Liver (tissue), 9 donors: ENCODE measurements around the gene RASAL1. TPM values are rescaled to one million over a fixed set of nuclear protein-coding genes. Genes with fewer than 3 reads are reported as not detected.

Source experiments
- DNase-seq: peaks from one replicate; pipeline ENCODE4 v3.0.0-alpha.2; 2017; ENCODE audit warnings: low spot score
- H3K27ac ChIP-seq, 2 donors: one replicate each; pipeline ENCODE4 v1.7.0; 2013; ENCODE audit warnings: inconsistent platforms in 2 of 2, low read length in 2 of 2, control low read depth in 1 of 2, low read depth in 1 of 2, mild to moderate bottlenecking in 1 of 2
- H3K27me3 ChIP-seq, 4 donors: one replicate each; pipeline versions ENCODE4 v1.6.1 to v1.7.0; 2013; ENCODE audit warnings: low read length in 3 of 4, inconsistent platforms in 1 of 4, mild to moderate bottlenecking in 1 of 4, moderate library complexity in 1 of 4; ENCODE audit not compliant: control insufficient read depth in 4 of 4, insufficient read depth in 4 of 4
- H3K36me3 ChIP-seq, 4 donors: one replicate each; pipeline versions ENCODE4 v1.6.1 to v1.7.0; 2013; ENCODE audit warnings: low read length in 3 of 4, mild to moderate bottlenecking in 3 of 4, low read depth in 1 of 4, moderate library complexity in 1 of 4; ENCODE audit not compliant: control insufficient read depth in 4 of 4, insufficient read depth in 3 of 4
- H3K4me1 ChIP-seq, 4 donors: one replicate each; pipeline versions ENCODE4 v1.6.1 to v1.7.0; 2013; ENCODE audit warnings: low read length in 3 of 4, mild to moderate bottlenecking in 3 of 4, moderate library complexity in 1 of 4; ENCODE audit not compliant: control insufficient read depth in 4 of 4, insufficient read depth in 4 of 4
- H3K4me3 ChIP-seq, 3 donors: one replicate each; pipeline versions ENCODE4 v1.6.1 to v1.7.0; 2013; ENCODE audit warnings: low read length in 3 of 3, control low read depth in 1 of 3, low read depth in 1 of 3, mild to moderate bottlenecking in 1 of 3
- H3K9ac ChIP-seq, 2 donors: one replicate each; pipeline ENCODE4 v1.7.0; 2013; ENCODE audit warnings: low read length in 2 of 2, mild to moderate bottlenecking in 2 of 2, moderate library complexity in 2 of 2, control low read depth in 1 of 2, low read depth in 1 of 2
- H3K9me3 ChIP-seq, 4 donors: one replicate each; pipeline versions ENCODE4 v1.6.1 to v1.7.0; 2013; ENCODE audit warnings: low read length in 3 of 4; ENCODE audit not compliant: control insufficient read depth in 4 of 4
- CTCF ChIP-seq: fragments of 150-350 bp; IDR thresholded peaks from 2 replicates; pipeline ENCODE4 v1.5.1; 2017; ENCODE audit warnings: improper control_type of control experiment, low read depth, low read length; ENCODE audit not compliant: missing input control
- FOXA2 ChIP-seq: IDR thresholded peaks from 2 replicates; pipeline ENCODE4 v1.6.1; 2016; ENCODE audit warnings: antibody characterized with exemption
- GABPA ChIP-seq, 2 donors: IDR thresholded peaks in 1 of 2; conservative IDR thresholded peaks in 1 of 2; 2 replicates each; pipeline ENCODE4 v1.6.1; 2016; ENCODE audit warnings: antibody characterized with exemption in 2 of 2, mild to moderate bottlenecking in 1 of 2, moderate library complexity in 1 of 2
- HNF4A ChIP-seq, 2 donors: conservative IDR thresholded peaks; 2 replicates each; pipeline ENCODE4 v1.6.1; 2016; ENCODE audit warnings: antibody characterized with exemption in 2 of 2, mild to moderate bottlenecking in 2 of 2
- HNF4G ChIP-seq: IDR thresholded peaks from 2 replicates; pipeline ENCODE4 v1.6.1; 2016; ENCODE audit warnings: antibody characterized with exemption
- MAX ChIP-seq: IDR thresholded peaks from 2 replicates; pipeline ENCODE4 v1.6.1; 2016; ENCODE audit warnings: antibody characterized with exemption
- NR2F2 ChIP-seq: IDR thresholded peaks from 2 replicates; pipeline ENCODE4 v1.6.1; 2016; ENCODE audit warnings: antibody characterized with exemption
- RAD21 ChIP-seq, 2 donors: IDR thresholded peaks; 2 replicates each; pipeline ENCODE4 v1.6.1; 2016; ENCODE audit warnings: antibody characterized with exemption in 2 of 2, mild to moderate bottlenecking in 2 of 2
- REST ChIP-seq: IDR thresholded peaks from 2 replicates; pipeline ENCODE4 v1.6.1; 2016; ENCODE audit warnings: antibody characterized with exemption, mild to moderate bottlenecking
- RXRA ChIP-seq, 2 donors: IDR thresholded peaks; 2 replicates each; pipeline ENCODE4 v1.6.1; 2017 to 2018; ENCODE audit warnings: antibody characterized with exemption in 2 of 2, mild to moderate bottlenecking in 1 of 2
- SP1 ChIP-seq: IDR thresholded peaks from 2 replicates; pipeline ENCODE4 v1.6.1; 2018; ENCODE audit warnings: antibody characterized with exemption, mild to moderate bottlenecking
- TAF1 ChIP-seq: conservative IDR thresholded peaks from 2 replicates; pipeline ENCODE4 v1.6.1; 2016; ENCODE audit warnings: antibody characterized with exemption, mild to moderate bottlenecking
- YY1 ChIP-seq: IDR thresholded peaks from 2 replicates; pipeline ENCODE4 v1.6.1; 2016; ENCODE audit warnings: antibody characterized with exemption, mild to moderate bottlenecking
- WGBS: extraction: QIAGEN DNeasy Blood & Tissue Kit; methylation state at CpG from one replicate; pipeline ENCODE4 v1.1.7; 2013; 5-methylcytosine and 5-hydroxymethylcytosine counted together
- polyA plus RNA-seq, 2 donors: library from polyadenylated mRNA; stranded (reverse) in 1 of 2; unstranded in 1 of 2; fragments of 200-250 nt in 1 of 2; fragments of >200 nt in 1 of 2; fragmentation: Nextera tagmentation in 1 of 2; extraction: Ambion mirVana in 1 of 2; gene quantifications; one replicate each; pipeline versions ENCODE4 v1.2.1 to v1.2.3, GENCODE V29; 2013 to 2015
- total RNA-seq, 2 donors: library from RNA; depleted of rRNA; stranded (reverse); fragments of >200 nt; gene quantifications; one replicate each; pipeline ENCODE4 v1.2.3, GENCODE V29; 2014
- TF ChIP-seq, protein P1 (sequence below): IDR thresholded peaks from 2 replicates; pipeline ENCODE4 v1.6.1; 2016; ENCODE audit warnings: antibody characterized with exemption
- TF ChIP-seq, protein P2 (sequence below): IDR thresholded peaks from 2 replicates; pipeline ENCODE4 v1.6.1; 2016; ENCODE audit warnings: antibody characterized with exemption
- donor health status: healthy.
- donor health status: healthy.
- donor health status: healthy.
- donor health status: healthy.
- donor health status: healthy.

RASAL1 gene
- total and polyA plus RNA-seq, 4 donors: 0.20 to 0.33 (median 0.26) TPM

DNA sequence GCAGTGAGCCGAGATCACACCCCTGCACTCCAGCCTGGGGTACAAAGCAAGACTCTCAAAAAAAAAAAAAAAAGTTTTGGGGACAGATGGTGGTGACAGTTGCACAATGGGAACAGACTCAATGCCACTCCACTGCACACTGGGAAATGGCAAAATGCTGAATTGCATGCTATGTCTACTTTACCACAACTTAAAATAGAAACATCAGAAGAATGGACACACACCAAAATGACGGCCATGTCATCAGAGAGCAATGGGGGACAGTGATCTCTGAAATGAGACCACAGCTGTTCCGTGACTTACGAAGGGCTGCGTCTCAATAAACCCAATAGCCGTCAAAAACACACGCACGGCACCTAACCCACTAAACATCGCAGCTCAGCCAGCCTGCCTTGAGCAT lies 36.0 kb upstream of the RASAL1 start:
- no peak for DNase-seq
- Histone ChIP-seq H3K36me3 (peaks cover 25 to 67% (median 47%) of the 10 kb centered on the region in 4 donors), H3K9ac (no peak overlapping the region), H3K27ac (no peak overlapping the region), H3K4me1 (no peaks in the 10 kb centered on the region), H3K9me3 (no peaks in the 10 kb centered on the region), H3K27me3 (no peaks in the 10 kb centered on the region), H3K4me3 (no peak overlapping the region)
- TF ChIP-seq NR2F2 (no peak), RAD21 (IDR thresholded peaks at IDR 0.05) (no peak), GABPA (IDR thresholded peaks at IDR 0.05 in 1 of 2, conservative IDR thresholded peaks at IDR 0.05 in 1 of 2) (no peak), RXRA (IDR thresholded peaks at IDR 0.05) (no peak), HNF4G (no peak), SP1 (no peak), TAF1 (no peak), FOXA2 (no peak), YY1 (no peak), MAX (no peak), CTCF (no peak), HNF4A (conservative IDR thresholded peaks at IDR 0.05) (no peak)
- TF ChIP-seq, protein P1, sequence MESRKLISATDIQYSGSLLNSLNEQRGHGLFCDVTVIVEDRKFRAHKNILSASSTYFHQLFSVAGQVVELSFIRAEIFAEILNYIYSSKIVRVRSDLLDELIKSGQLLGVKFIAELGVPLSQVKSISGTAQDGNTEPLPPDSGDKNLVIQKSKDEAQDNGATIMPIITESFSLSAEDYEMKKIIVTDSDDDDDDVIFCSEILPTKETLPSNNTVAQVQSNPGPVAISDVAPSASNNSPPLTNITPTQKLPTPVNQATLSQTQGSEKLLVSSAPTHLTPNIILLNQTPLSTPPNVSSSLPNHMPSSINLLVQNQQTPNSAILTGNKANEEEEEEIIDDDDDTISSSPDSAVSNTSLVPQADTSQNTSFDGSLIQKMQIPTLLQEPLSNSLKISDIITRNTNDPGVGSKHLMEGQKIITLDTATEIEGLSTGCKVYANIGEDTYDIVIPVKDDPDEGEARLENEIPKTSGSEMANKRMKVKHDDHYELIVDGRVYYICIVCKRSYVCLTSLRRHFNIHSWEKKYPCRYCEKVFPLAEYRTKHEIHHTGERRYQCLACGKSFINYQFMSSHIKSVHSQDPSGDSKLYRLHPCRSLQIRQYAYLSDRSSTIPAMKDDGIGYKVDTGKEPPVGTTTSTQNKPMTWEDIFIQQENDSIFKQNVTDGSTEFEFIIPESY: no peak
- 96% methylated on average over 9 of the region's 9 CpGs for WGBS

GRCh38 chr12:113170926-113171325 lies 35.4 kb upstream of the RASAL1 start:
- no peak for DNase-seq
- H3K4me3 ChIP-seq: no peak overlapping the region
- no peak overlapping the region for H3K27ac ChIP-seq
- no peak for TF ChIP-seq FOXA2
- TF ChIP-seq, protein P2, sequence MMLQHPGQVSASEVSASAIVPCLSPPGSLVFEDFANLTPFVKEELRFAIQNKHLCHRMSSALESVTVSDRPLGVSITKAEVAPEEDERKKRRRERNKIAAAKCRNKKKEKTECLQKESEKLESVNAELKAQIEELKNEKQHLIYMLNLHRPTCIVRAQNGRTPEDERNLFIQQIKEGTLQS: no peak
- no peak for TF ChIP-seq SP1
- H3K27me3 ChIP-seq: no peaks in the 10 kb centered on the region
- no peaks in the 10 kb centered on the region for H3K9me3 ChIP-seq
- H3K36me3 ChIP-seq: peaks cover 25 to 67% (median 47%) of the 10 kb centered on the region in 4 donors
- H3K4me1 ChIP-seq: no peaks in the 10 kb centered on the region
- WGBS: 97% methylated on average over 4 of the region's 4 CpGs
- H3K9ac ChIP-seq: no peak overlapping the region

GRCh38 chr12:113170457-113170856 lies 34.9 kb upstream of the RASAL1 start:
- Histone ChIP-seq H3K4me1 (no peaks in the 10 kb centered on the region), H3K36me3 (peaks cover 28 to 71% (median 48%) of the 10 kb centered on the region in 4 donors), H3K9me3 (no peaks in the 10 kb centered on the region), H3K4me3 (no peak overlapping the region), H3K9ac (no peak overlapping the region), H3K27ac (no peak overlapping the region), H3K27me3 (no peaks in the 10 kb centered on the region)
- 95% methylated on average over 5 of the region's 5 CpGs for WGBS
- no peak for TF ChIP-seq REST
- no peak for TF ChIP-seq FOXA2
- no peak for TF ChIP-seq GABPA (IDR thresholded peaks at IDR 0.05 in 1 of 2, conservative IDR thresholded peaks at IDR 0.05 in 1 of 2)
- DNase-seq: no peak
